Stimulated activated naive B cell treated with anti-CD40 and anti-IgM and Interleukin-4, amounts not matched to agents 10 μg/mL and 1 μg/mL and 100 μg/mL, for 72 hours (primary cell): ENCODE data around the gene RPL19.

Experiments used
- ATAC-seq, 2 donors: fragments of 150-1000 bp; cut with Tn5 transposase; replicated peaks; 2 replicates each; pipeline ENCODE4 v1.10.0; 2021; ENCODE audit warnings: moderate library complexity in 1 of 2
- DNase-seq: peaks from one replicate; pipeline ENCODE4 v3.0.0; 2021
- H3K27ac Mint-ChIP-seq: one replicate; pipeline ENCODE4 v1.8.0; 2022; ENCODE audit warnings: mild to moderate bottlenecking, mixed read lengths
- H3K27me3 Mint-ChIP-seq, 2 donors: one replicate each; pipeline ENCODE4 v1.8.0; 2022; ENCODE audit warnings: mixed read lengths in 2 of 2
- H3K36me3 Mint-ChIP-seq, 2 donors: one replicate each; pipeline ENCODE4 v1.8.0; 2022; ENCODE audit warnings: mixed read lengths in 2 of 2, mild to moderate bottlenecking in 1 of 2
- H3K4me1 Mint-ChIP-seq, 2 donors: one replicate each; pipeline ENCODE4 v1.8.0; 2022; ENCODE audit warnings: mixed read lengths in 2 of 2, mild to moderate bottlenecking in 1 of 2
- H3K4me3 Mint-ChIP-seq, 2 donors: one replicate each; pipeline ENCODE4 v1.8.0; 2022; ENCODE audit warnings: mild to moderate bottlenecking in 2 of 2, mixed read lengths in 2 of 2, moderate library complexity in 1 of 2
- H3K9me3 Mint-ChIP-seq, 2 donors: one replicate each; pipeline ENCODE4 v1.8.0; 2022; ENCODE audit warnings: mixed read lengths in 2 of 2, mild to moderate bottlenecking in 1 of 2

RPL19 gene

GRCh38 chr17:39181303-39181702, 18.8 kb upstream of the RPL19 start:
- Mint-ChIP-seq H3K9me3 (no peaks in the 10 kb centered on the region), H3K27me3 (no peaks in the 10 kb centered on the region), H3K4me3 (no peak overlapping the region), H3K4me1 (no peaks in the 10 kb centered on the region), H3K27ac (no peak overlapping the region), H3K36me3 (peaks cover 42 to 55% of the 10 kb centered on the region in 2 donors)
- ATAC-seq = no peak
- no peak for DNase-seq

DNA sequence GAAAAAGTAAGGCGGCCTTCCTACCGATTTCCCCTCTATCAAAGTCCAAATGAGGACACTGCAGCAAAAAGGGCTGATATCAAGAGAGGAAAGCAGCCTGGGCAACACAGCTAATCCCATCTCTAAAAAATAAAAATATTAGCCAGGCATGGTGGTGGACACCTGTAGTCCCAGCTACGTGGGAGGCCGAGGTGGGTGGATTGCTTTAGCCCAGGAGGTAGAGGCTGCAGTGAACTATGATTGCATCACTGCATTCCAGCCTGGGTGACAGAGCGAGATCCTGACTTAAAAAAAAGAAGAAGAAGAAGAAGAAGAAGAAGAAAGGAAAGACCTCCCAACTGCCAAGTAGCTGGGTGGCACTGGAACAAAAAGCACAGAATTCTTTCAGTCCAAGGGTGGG, 17.0 kb upstream of the RPL19 start:
- Mint-ChIP-seq H3K9me3 (no peaks in the 10 kb centered on the region), H3K4me1 (no peaks in the 10 kb centered on the region), H3K4me3 (no peak overlapping the region), H3K27me3 (no peaks in the 10 kb centered on the region), H3K36me3 (peaks cover 36 to 47% of the 10 kb centered on the region in 2 donors), H3K27ac (no peak overlapping the region)
- no peak for DNase-seq
- no peak for ATAC-seq

DNA sequence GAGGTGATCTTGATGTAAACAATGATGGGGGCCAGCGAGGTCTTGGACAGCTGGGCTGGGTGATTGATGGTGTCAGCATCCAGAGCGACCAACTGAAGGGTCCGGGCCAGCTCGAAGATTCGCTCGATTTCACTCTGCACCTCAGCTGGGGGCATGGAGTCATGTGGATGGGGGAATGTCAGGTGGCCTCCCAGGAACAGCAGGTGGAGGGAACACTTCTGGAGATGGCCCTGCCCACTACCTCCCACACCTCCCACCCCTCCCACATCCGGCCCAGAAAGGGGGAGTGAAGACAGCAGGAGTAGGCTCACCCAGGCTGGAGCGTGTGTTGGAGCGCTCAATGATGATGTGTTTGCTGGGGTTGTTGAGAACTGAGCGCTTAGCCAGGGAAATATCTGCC, 16.4 kb upstream of the RPL19 start:
- no peak for ATAC-seq
- Mint-ChIP-seq H3K36me3 (peaks cover 35 to 44% of the 10 kb centered on the region in 2 donors), H3K4me3 (no peak overlapping the region), H3K9me3 (no peaks in the 10 kb centered on the region), H3K27ac (no peak overlapping the region), H3K4me1 (no peaks in the 10 kb centered on the region), H3K27me3 (no peaks in the 10 kb centered on the region)
- DNase-seq = no peak

DNA sequence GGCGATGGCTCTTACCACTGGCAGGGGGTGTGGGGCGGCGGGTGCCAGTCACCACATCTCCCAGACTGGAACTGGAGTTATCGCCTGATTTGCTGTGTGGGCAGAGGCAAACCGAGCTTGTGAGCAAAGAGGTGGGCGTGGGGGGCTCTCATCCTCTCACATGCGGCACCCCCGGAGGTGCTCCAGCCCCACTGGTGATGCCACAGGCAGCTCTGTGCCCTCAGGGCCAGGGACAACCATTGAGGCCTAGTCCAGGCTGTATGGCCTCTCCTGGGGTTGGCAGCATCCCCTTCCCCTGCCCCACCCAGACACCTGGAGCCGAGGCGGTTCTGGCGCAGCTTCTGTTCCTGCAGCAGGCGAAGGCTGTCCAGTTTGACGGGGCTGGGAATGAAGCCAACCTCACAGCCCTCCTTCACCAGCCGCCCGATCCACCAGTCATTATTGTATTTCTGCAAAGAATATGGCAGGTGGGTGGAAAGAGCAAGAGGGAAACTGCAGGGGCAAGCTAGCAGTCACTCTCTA, 13.5 kb upstream of the RPL19 start:
- DNase-seq (no peak), ATAC-seq (no peak)
- Mint-ChIP-seq H3K27me3 (no peaks in the 10 kb centered on the region), H3K9me3 (no peaks in the 10 kb centered on the region), H3K27ac (no peak overlapping the region), H3K4me3 (no peak overlapping the region), H3K4me1 (no peaks in the 10 kb centered on the region), H3K36me3 (peaks cover 36 to 42% of the 10 kb centered on the region in 2 donors)

GRCh38 chr17:39187152-39187830, 12.8 kb upstream of the RPL19 start:
- Mint-ChIP-seq H3K4me1 (no peaks in the 10 kb centered on the region), H3K36me3 (peaks cover 40 to 43% of the 10 kb centered on the region in 2 donors), H3K27ac (no peak overlapping the region), H3K4me3 (no peak overlapping the region), H3K27me3 (no peaks in the 10 kb centered on the region), H3K9me3 (no peaks in the 10 kb centered on the region)
- ATAC-seq (no peak), DNase-seq (no peak)

DNA sequence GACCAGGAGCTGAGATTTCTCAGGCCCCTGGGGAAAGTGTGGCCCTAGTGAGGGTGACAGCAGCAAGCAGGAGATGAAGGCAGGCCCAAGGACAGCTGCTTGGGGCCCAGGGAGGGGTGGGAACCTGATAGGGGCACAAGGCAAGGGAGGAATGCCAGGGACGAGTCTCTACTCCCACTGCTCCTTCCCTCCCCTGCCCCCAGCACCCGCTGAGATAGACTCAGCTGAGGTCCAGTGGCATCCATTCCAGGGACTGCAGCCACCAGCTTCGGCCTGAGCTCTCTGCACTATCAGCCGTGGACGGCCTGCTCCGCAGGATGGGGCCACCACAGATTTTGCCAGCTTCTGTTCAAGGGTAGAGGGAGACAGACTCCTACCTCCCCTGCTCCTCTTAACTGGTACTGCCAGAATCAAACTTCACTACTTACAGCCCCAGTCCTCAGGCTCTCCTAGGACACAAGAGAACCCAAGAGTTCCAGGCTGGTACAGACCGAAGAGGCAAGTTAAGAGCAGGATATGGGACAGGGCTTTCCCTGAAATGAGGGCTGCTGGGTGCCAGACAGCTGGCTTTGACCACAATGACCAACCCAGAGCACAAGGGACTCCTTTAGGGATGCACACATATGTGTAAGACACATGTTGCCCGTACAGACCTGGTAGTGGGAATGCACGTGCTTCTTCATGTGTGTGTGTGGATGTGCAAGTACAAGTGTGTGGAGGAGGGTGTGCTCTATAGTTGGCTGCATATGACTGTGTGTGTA, 8.2 kb upstream of the RPL19 start:
- ATAC-seq (no peak), DNase-seq (no peak)
- H3K4me3 Mint-ChIP-seq = no peak overlapping the region
- no peaks in the 10 kb centered on the region for H3K27me3 Mint-ChIP-seq
- H3K4me1 Mint-ChIP-seq = peaks cover 15 to 17% of the 10 kb centered on the region in 2 donors
- no peaks in the 10 kb centered on the region for H3K9me3 Mint-ChIP-seq
- no peak overlapping the region for H3K27ac Mint-ChIP-seq
- H3K36me3 Mint-ChIP-seq = peaks cover 29 to 31% of the 10 kb centered on the region in 2 donors

DNA sequence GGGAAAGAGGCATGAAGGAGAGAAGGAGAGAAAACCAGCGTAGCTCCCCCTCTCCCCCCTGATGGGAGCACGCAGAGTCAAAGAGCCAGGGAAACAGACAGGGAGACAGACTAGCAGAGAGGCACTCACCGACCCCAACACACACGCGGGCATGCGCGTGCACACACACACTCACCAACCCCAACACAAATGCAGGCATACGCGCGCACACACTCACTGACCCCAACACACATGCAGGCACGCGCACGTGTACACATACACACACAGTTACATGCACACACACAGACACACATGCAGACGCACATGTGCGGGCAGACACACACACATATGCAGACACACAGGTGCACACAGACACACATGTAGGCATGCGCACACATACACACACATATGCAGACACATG, 7.2 kb upstream of the RPL19 start:
- H3K4me1 Mint-ChIP-seq = peaks cover 17 to 23% of the 10 kb centered on the region in 2 donors
- H3K4me3 Mint-ChIP-seq = no peak overlapping the region
- no peak for DNase-seq
- ATAC-seq = no peak
- no peak overlapping the region for H3K27ac Mint-ChIP-seq
- no peaks in the 10 kb centered on the region for H3K27me3 Mint-ChIP-seq
- no peaks in the 10 kb centered on the region for H3K9me3 Mint-ChIP-seq
- peaks cover 21 to 23% of the 10 kb centered on the region in 2 donors for H3K36me3 Mint-ChIP-seq

GRCh38 chr17:39193346-39193745, 6.7 kb upstream of the RPL19 start:
- no peak overlapping the region for H3K4me3 Mint-ChIP-seq

DNA sequence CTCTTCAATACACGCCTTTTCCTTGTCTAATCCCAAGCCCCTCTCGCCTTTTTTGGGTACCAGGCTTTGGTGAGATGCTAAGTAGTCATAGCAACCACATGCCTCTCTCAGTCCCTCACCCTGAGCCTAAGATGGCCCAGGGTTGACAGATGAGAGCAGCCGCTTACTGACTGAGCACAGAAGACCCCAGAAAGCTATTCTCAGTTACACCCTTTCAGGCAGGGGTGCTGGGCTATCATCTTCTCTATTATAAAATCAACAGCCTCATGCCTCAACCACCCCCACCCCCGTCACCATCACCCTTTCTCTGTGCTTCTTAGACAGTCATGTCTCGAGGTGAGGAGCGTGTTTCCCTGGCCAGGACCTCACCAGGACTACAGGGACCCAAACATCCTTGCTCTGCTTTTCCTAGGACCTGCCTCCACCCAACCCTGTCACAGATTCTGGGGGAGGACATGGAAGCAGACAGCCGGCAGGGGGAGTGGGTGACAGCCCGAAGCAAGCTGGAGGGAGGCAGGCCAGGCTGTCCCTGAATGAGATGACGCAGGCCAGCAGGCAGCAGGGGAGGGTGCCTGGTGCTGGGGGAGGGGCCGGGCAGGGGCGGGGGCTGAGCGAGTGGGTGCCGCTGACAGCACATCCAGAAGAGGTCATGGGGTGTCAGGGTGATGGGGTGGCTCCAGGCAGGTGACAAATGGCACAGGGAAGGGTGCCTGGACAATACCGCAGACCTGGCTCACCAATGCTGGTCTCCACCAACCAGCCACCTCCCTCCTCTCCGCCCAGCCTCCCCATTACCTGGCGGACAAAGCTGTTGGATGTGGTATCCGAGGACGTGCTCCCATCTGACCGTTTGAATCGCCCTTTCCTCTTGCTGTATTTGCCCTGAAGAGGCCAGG, 5.7 kb upstream of the RPL19 start:
- H3K4me3 Mint-ChIP-seq = no peak overlapping the region
- no peak overlapping the region for H3K27ac Mint-ChIP-seq
- no peak for DNase-seq
- H3K27me3 Mint-ChIP-seq = no peaks in the 10 kb centered on the region
- ATAC-seq = no peak
- peaks cover 23 to 35% of the 10 kb centered on the region in 2 donors for H3K4me1 Mint-ChIP-seq
- H3K36me3 Mint-ChIP-seq = peaks cover 21 to 23% of the 10 kb centered on the region in 2 donors
- H3K9me3 Mint-ChIP-seq = no peaks in the 10 kb centered on the region

More at GRCh38 chr17:39193346-39193745, 6.7 kb upstream of the RPL19 start:
- no peak for ATAC-seq
- DNase-seq = no peak
- Mint-ChIP-seq H3K9me3 (no peaks in the 10 kb centered on the region), H3K27ac (no peak overlapping the region), H3K4me1 (peaks cover 20 to 27% of the 10 kb centered on the region in 2 donors), H3K36me3 (peaks cover 21 to 23% of the 10 kb centered on the region in 2 donors), H3K27me3 (no peaks in the 10 kb centered on the region)

DNA sequence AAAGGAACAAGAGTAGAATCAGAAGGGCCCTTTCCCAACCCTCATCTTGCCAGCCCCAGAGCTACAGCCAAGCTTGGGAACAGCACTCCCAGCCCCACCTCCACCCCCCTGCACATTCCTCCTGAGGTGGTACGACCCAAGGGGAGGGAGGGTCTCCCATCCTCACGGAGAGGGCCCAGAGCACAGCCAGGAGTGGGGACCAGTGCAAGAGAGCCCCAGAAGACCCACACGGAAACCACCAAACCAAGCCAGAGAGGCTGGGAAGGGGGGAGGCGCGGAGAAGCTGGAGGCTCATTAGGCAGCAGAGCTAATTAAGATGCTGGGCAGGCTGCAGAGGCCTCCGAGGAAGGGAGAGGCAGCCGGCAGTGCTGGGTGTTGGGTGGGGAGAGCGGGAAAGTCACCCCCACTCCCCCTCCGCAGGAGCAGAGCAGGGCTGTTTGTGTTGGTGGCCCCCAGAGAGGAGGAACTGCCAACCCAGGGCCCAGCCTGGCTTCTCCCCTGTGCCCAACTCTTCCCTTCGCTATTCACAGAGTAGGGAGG, 5.0 kb upstream of the RPL19 start:
- H3K4me3 Mint-ChIP-seq = peak overlapping the region in 1 of 2 donors; percentile 97
- H3K36me3 Mint-ChIP-seq = peaks cover 23 to 24% of the 10 kb centered on the region in 2 donors
- peaks cover 27 to 42% of the 10 kb centered on the region in 2 donors for H3K4me1 Mint-ChIP-seq
- H3K27me3 Mint-ChIP-seq = no peaks in the 10 kb centered on the region
- no peak overlapping the region for H3K27ac Mint-ChIP-seq
- ATAC-seq = no peak
- no peak for DNase-seq
- no peaks in the 10 kb centered on the region for H3K9me3 Mint-ChIP-seq

- ATAC-seq = peak; percentile 8 to 9
- no peaks in the 10 kb centered on the region for H3K27me3 Mint-ChIP-seq
- no peak for DNase-seq
- H3K27ac Mint-ChIP-seq = no peak overlapping the region
- H3K9me3 Mint-ChIP-seq = no peaks in the 10 kb centered on the region
- peak overlapping the region; percentile 57 to 97 for H3K4me3 Mint-ChIP-seq
- H3K4me1 Mint-ChIP-seq = peaks cover 27 to 46% of the 10 kb centered on the region in 2 donors
- peaks cover 26 to 30% of the 10 kb centered on the region in 2 donors for H3K36me3 Mint-ChIP-seq
These were observed 4.4 kb upstream of the RPL19 start for GRCh38 chr17:39195568-39196160.

DNA sequence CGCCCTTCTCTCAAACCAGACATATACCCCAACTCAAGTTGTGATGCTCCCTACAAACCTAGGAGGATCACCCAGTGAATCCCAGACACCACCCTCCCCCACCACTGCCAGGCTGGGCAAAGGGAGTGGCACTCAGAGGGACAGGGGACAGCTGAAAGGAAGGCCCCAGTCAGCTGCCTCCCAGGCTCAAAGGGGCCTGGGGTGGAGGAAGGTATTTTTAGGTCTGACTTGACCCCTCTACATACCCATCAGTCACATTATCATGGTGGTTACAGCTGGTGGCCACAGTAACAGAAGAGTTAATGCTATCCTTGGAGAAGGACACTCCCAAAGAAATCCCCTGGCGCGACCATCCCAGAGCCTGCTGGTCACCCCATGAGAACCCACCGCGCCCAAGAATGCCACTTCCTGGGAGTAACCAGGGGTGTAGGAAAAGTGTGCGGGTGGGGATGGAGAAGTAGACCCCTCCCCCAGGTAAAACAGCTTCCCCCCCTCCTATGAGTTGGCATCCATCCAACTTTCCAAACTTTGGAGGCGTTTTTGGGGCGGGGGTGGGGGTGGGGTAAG, 3.8 kb upstream of the RPL19 start:
- Mint-ChIP-seq H3K4me3 (peak overlapping the region; percentile 86 to 97), H3K36me3 (peaks cover 31 to 37% of the 10 kb centered on the region in 2 donors), H3K9me3 (no peaks in the 10 kb centered on the region), H3K27me3 (no peaks in the 10 kb centered on the region), H3K4me1 (peaks cover 31 to 50% of the 10 kb centered on the region in 2 donors), H3K27ac (no peak overlapping the region)
- no peak for ATAC-seq
- DNase-seq = no peak

- ATAC-seq (no peak), DNase-seq (no peak)
- H3K36me3 Mint-ChIP-seq = peaks cover 32 to 42% of the 10 kb centered on the region in 2 donors
- H3K4me3 Mint-ChIP-seq = peak overlapping the region; percentile 86 to 97
- peak overlapping the region; percentile 47 for H3K27ac Mint-ChIP-seq
- H3K4me1 Mint-ChIP-seq = peaks cover 32 to 56% of the 10 kb centered on the region in 2 donors
- H3K9me3 Mint-ChIP-seq = no peaks in the 10 kb centered on the region
- no peaks in the 10 kb centered on the region for H3K27me3 Mint-ChIP-seq
These were observed 3.2 kb upstream of the RPL19 start for GRCh38 chr17:39196808-39197291.
